Islet precursor cell (in vitro differentiated cells): ENCODE measurements around the gene CRY2.

Experiments
- DNase-seq: peaks from one replicate; pipeline ENCODE4 v3.0.0-alpha.2; 2018

CRY2 gene

DNA sequence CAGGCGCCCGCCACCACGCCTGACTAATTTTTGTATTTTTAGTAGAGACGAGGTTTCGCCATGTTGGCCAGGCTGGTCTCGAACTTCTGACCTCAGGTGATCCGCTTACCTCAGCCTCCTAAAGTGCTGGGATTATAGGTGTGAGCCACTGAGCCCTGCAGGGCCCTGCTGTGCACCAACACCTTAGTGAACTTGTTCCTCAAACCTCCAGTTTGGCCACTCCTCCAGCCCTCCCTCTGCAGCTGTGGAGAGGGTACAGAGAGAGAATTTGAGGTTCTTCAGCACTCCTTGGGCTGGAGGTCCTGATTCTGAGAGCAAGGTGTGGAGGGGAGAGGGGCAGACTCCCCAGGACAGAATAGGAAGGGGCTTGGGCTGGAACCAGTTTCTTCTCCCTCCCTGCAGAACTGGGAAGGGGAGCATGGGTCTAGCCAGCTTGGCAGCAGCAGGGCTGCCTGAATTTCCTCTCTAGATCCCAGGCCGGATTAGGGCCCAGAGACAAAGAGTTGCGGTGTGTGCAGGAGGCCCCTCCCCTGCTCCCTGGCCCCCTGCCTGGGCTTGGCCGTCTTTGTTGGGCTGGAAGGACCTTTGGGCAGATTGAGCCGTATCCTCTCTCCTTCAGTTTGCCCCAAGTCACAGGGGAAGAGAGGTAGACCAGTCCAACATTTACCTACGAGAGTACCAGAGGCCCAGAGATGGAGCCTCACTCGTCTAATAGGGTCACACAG, 72.7 kb downstream of the CRY2 start:
- no peak for DNase-seq

DNA sequence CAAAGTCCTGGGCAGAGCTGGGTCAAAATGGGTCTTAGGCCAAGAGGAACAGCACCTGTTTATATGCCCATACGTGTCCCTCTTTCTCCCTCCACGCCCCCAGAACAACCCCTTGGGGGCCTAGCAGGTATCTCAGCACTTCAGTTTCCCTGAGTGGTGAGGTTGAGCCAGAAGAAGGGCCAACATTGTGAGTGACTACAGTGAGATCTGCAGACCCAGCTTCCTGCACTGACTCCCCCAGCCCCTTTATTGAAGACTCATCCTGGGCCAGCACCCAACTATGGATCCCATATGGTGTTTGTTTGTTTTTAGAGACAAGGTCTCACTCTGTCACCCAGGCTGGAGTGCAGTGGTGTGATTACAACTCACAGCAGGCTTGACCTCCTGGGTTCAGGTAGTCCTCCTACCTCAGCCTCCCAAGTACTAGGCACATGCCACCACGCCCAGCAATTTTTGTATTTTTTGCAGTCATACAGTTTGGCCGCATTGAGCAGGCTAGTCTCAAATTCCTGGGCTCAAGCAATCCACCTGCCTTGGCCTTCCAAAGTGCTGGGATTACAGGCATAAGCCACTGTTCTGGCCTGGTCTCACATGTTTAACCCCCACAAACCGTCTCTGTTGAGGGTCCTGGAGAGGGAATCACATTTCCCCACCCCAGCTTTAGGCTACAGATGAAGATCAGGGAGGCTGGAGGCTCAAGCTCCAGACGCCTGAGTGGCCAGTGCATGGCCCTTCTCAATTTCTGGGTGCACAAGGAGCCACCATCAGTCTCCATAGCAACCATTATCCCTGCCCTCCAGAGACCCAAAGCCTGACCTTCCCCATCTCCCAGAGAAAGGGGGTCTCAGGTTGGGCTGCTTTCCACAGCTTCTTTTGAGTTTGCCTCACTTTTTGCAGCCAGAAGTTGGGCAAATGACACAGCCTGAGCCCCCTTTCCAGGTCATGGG, 73.5 kb downstream of the CRY2 start:
- DNase-seq = no peak

DNA sequence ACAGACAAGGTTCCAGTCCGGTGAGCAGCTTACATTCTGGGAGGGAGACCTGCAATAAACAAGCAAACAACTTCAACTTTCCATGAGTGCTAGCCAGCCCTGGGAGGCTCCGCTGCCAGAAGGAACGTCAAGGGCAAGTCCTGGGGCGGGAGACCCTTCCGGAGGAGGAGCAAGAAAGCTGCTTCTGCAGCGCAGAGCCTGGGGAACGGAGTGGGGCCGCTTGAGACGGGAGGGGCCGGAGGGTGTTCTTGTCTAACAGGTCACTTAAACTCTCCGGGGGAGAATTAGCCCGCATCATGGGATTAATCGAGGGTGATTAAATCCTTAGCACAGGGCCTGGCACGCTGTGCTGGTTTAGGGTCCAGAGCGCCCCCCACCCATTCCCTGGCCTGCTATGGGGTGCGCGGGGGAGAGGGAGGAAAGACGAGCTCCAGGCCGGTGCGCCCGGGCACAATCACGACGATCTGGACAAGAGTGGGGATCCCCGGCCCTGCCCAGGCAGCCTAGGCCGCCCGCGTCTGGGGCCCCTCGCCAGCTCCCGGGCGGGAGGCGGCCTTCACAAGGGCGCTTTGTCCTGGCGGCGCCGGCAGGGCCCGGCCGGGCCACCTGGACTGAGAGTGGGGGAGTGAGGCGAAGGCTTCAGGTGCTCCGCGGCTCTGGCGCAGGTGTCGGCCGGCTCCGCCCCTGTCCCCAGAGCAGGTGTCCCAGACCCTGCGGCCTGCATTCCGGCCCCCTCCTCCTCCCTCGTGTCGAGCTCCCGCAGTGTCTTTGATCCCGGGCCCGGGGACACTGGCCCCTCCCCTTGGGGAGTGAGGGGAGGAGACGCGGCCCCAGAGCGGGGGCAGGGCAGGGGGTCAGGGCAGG, 74.5 kb downstream of the CRY2 start:
- DNase-seq = peak; percentile 90

DNA sequence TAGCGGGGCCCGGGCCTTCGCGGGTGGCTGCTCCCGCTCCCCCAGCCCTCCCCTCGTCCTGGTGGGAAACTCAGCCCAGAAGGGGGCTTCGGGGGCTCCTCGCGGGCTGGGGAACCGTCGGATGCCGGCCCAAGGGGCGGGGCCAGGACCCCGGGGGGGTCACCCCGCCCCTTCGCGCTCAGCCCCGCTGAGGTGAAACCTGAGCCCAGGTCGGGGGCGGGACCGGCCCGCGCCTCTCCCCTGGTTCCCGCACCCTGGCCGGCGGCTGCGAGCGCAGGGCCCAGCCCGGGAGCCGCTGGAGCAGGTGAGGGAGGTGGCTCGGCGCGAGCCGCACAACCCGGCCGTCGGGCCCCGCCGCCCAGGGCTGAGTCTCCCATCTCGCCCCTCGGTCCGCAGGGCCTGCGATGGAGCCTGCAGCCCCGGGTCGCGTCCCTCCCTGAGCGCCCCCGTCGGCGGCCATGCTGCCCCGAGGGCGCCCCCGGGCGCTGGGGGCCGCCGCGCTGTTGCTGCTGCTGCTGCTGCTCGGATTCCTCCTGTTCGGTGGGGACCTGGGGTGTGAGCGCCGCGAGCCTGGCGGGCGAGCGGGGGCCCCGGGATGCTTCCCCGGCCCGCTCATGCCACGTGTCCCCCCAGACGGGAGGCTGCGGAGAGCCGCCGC, 75.3 kb downstream of the CRY2 start, which contains the start of gene LARGE2:
LARGE2 (plus strand) TSS at position 232 of the 658 bp plus-strand sequence; CDS start at position 459, 227 bp downstream.
- DNase-seq = peak; percentile 85

DNA sequence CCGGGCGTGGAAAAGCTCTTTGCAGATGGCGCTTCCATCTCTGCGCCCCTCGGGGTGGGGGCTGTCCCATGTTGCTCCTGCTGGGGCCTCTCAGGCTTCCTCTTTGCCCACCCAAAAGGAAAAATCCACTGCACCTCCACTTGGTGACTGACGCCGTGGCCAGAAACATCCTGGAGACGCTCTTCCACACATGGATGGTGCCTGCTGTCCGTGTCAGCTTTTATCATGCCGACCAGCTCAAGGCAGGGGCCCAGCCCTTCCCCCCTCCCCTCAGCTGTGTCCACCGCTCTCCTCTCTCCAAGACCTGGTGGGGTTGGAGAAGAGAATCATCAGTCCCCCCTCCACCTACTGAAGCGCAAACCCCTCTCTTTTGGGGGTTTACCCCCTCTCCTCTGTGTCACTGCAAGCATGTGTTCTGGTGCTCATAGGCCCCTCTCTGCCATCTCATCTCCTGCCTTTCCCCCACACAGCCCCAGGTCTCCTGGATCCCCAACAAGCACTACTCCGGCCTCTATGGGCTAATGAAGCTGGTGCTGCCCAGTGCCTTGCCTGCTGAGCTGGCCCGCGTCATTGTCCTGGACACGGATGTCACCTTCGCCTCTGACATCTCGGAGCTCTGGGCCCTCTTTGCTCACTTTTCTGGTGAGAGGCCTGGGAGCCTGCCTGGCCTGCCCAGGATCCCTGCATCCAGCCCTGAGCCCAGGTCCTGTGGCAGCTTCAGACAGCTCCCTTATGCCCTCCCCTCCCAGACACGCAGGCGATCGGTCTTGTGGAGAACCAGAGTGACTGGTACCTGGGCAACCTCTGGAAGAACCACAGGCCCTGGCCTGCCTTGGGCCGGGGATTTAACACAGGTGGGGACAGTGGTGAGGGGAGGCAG, 77.0 kb downstream of the CRY2 start:
- DNase-seq = peak; percentile 51

DNA sequence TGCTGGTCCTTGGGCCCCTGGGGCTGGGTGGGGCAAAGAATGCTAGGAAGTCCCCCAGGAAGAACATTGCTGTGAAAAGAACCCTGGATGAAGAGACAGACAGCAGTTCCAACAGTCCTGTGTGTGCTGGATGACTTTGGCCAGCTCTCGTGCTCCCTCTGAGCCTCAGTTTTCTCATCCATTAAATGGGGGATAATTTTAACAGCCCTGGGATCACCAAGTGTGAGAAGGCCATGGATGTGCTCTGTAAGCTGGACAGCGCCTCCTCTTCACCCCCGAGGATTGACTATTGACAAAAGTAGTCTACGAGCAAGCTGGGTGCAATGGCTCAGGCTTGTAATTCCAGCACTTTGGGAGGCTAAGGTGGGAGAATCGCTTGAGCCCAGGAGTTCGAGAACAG, 77.7 kb downstream of the CRY2 start:
- DNase-seq = no peak

DNA sequence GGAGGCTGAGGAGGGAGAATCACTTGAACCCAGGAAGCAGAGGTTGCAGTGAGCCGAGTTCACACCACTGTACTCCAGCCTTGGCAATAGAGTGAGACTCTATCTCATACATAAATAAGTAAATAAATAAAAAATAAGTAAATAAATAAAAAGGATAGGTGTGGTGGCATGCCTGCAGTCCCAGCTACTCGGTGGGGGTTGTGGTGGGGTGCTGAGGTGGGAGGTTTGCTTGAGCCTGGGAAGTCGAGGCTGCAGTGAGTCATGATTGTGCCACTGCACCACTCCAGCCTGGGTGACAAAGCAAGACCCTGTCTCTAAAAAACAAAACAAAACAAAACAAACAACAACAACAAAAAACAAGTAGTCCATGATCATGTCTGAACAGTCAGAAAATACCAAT, 78.3 kb downstream of the CRY2 start:
- no peak for DNase-seq

DNA sequence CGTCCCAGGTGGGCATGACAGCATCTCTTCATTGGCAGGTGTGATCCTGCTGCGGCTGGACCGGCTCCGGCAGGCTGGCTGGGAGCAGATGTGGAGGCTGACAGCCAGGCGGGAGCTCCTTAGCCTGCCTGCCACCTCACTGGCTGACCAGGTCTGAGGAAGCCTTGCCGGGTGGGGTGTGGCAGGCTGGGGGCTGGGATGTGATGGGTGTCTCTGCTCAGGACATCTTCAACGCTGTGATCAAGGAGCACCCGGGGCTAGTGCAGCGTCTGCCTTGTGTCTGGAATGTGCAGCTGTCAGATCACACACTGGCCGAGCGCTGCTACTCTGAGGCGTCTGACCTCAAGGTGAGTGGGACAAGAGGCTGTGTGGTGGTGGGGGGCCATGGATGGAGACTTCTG, 78.7 kb downstream of the CRY2 start:
- peak; percentile 77 for DNase-seq

DNA sequence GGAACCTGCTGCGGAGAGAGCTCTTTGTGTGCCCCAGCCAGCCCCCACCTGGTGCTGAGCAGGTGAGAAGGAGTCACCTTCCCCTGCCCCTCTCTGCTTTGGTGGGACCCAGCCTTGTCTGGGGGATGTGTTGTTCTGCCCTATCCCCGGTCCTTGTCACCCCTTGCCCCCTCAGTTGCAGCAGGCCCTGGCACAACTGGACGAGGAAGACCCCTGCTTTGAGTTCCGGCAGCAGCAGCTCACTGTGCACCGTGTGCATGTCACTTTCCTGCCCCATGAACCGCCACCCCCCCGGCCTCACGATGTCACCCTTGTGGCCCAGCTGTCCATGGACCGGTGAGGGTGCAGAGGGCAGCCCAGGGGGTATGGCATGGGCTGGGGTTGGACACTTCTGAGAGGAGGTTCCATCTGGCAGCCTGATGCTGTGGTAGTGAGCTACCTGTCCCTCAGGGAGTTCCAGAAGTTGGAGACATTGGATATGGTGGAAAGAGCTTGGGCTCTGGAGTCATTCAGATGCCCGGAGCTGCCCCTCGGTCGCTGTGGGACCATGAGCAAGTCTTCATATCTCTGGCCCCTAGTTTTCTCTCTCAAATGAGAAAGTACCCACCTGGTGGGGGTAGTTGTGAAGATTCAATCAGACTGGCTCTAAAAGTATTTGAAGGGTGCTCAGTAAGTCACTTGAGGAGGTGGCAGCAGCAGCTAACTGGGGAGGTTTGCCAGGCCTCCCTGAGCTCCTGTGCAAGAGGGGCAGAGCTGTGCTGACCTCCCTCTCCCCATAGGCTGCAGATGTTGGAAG, 79.5 kb downstream of the CRY2 start:
- peak; percentile 45 for DNase-seq

DNA sequence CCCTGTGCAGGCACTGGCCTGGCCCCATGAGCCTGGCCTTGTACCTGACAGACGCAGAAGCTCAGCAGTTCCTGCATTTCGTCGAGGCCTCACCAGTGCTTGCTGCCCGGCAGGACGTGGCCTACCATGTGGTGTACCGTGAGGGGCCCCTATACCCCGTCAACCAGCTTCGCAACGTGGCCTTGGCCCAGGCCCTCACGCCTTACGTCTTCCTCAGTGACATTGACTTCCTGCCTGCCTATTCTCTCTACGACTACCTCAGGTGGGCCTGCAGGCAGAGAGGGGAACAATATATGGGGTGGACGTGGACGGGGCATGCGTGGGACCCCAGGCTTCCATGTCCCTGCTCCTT, 80.0 kb downstream of the CRY2 start:
- peak; percentile 48 for DNase-seq

DNA sequence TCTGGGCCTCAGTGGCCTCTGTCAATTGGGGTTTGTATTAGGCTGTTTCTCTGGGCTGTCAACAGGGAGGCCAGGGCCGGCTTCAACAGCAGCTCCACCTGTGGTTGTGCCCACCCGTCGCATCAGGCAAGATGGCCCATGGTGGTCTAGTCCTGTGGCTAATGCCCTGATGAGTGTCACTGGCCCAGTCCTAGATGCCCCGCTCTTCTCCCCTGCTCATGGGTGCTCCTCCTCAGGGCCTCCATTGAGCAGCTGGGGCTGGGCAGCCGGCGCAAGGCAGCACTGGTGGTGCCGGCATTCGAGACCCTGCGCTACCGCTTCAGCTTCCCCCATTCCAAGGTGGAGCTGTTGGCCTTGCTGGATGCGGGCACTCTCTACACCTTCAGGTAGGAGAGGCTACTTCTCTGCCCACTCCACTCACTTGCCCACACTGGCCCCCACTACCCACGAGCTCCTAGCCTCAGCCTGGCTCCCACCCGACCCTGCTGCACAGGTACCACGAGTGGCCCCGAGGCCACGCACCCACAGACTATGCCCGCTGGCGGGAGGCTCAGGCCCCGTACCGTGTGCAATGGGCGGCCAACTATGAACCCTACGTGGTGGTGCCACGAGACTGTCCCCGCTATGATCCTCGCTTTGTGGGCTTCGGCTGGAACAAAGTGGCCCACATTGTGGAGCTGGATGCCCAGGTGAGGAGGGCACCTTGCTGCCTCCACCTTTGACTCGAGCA, 80.6 kb downstream of the CRY2 start:
- DNase-seq = peak; percentile 50

DNA sequence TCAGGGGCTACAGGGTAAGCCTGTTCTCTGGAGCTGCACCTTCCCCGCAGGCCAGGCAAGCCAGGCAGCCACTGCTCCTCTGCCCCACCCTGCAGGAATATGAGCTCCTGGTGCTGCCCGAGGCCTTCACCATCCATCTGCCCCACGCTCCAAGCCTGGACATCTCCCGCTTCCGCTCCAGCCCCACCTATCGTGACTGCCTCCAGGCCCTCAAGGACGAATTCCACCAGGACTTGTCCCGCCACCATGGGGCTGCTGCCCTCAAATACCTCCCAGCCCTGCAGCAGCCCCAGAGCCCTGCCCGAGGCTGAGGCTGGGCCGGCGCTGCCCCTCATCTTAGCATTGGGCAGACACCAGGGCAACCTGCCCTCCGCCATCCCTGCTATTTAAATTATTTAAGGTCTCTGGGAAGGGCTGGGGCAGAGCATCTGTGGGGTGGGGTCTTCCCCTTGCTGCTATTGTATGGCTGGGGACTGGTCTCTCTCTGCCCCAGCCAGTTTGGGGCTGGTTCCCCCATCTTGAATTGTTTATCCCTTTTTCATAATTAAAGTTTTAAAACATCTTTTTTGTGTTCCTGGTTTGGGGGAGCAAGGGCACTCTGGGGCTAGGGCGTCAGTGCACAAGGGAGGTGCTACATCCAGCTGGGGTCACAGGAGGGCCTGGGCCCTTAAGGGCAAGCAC, 81.4 kb downstream of the CRY2 start:
- DNase-seq = peak; percentile 66

DNA sequence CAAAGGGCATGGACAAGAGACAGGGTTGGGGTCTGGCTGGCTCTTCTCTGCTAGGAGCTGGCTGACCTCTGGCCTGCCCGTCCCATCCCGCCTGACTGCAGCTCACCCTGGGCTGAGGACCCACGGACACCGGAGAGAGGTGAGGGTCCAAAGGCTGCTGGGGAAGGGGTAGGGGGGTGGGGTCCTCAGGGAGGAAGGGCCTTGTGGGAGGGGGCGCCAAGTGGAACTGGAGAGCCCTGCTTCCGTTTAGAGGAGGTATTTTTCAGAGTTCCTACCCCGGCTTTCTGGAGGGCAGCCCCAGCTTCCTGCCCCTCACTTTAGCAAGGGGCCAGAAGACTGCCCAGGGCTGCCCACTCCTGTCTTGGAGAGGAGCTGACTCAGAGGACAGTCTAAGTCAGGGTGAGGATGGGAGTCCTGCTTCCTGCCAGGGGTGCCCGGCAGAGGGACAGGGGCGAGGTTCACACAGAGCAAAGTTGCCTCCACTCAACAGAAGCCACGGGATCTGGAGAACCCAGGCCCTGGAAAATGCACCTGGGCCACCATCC, 82.3 kb downstream of the CRY2 start:
- peak; percentile 49 for DNase-seq

DNA sequence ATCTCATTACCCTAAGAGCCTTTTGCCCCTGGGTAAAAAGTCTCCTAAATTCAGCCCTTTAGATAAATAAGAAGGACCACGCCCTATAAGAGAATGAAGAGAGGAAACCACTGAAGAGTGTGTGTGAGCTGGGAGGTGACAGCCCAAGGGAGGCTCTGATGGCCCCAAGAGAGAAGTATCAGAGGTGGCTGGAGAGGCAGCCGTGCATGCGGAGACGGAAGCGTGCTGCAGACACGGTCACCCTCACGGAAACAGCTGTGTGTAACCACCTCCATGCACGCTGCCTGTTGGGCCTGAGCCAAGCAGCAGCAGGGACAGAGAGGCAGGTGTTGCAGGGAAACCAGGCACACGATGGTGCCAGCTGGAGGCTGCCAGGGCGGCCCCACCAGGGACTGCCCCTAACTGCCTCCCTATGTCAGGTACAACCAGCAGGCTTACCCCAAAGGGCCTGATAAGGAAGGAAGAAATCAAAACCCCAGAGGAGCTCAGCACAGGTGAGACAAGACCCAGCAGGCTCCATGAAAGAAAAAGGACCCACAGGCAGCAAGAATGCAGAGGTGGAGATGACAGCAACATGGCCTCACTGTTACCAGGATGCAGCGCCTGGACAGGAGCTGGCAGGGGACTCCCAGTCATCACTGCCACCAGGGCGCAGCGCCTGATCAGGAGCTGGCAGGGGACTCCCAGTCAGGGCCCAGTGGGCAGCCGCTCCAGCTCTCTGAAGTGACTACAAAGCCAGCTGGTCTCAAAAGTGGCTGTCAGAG, 82.9 kb downstream of the CRY2 start:
- DNase-seq = peak; percentile 55

DNA sequence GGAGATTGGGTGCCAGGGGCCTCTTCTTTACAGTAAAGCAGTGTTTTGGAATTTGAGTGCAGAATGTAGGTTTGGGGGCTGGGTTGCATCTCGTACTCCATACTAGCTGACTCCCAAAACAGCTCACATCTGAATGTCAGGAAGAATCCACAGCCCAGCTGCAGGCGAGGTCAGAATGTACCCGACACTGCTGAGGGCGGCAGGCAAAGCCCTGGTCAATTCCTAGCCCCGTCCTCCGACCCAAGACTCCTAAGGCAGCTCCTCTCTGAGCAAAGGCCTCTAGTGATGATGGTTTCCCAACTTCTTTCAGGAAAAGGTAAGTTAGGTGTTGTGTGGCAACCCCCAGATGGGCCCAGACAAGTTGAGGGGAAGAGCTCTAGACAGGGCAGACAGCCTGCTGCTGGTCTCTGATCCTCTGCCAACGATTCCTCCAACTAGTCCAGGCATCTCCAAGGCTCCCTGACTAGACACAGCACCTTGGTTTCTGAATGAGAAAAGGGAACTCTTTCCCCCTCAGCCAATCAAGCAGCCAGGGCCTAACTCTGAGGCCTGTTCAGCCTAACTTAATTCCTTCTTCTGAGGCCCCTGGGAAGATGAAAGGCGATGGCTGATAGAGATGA, 83.8 kb downstream of the CRY2 start:
- DNase-seq = peak; percentile 43

DNA sequence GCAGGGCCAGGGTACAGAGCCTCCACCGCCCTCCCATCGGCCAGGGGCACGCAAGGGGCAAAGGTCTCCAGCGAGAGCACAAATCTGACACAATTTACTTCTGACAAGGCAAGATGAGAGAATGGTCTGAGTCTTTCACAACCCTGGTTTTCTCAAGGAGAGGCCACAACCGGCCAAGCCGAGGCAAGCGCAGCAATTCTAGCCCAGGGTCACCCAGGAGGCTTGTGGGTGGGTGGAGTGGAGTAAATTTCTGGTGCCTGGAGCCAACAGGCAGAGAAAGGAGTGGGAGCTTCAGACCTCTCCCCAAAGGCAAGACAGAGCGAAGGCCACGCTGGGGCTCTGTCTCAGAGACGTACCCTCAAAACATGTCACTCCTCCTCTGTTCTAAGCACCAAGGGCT, 84.5 kb downstream of the CRY2 start:
- peak; percentile 29 for DNase-seq

DNA sequence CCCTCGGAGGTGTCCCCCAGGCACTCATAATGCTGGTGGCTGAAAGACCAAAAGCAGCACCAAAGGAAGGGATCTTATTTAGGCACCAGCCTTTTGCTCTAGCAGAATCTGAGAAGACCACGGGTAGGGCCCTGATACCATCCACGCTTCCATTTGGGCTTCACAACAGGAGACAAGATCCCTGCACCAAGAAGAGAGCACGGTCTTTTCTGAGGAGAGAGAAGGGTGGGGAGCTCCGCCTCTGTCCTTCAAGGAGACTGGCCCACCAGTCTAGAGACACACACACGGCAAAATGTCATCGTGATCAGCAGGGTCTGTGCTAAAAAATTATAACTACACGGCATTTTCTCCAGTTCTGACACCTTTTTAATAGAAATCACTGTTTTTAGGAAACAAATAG, 84.9 kb downstream of the CRY2 start:
- DNase-seq = peak; percentile 14
